Tibial artery (tissue), 4 donors: ENCODE measurements around the gene MSI2.

Experiments
- DNase-seq, 2 donors: peaks; one replicate each; pipeline ENCODE4 v3.0.0-alpha.2; 2019
- H3K27ac ChIP-seq, 2 donors: fragments of 200-600 bp; sonication (generic) in 1 of 2; 1 replicate in 1 of 2; 2 replicates in 1 of 2; pipeline ENCODE4 v1.5.1; 2018 to 2019; ENCODE audit warnings: mild to moderate bottlenecking in 1 of 2
- H3K27me3 ChIP-seq, 2 donors: fragments of 200-600 bp; sonication (generic) in 1 of 2; one replicate each; pipeline versions ENCODE4 v1.5.1 to v1.6.0; 2016 to 2019
- H3K36me3 ChIP-seq, 3 donors: fragments of 200-600 bp; sonication (generic) in 2 of 3; one replicate each; pipeline ENCODE4 v1.5.1; 2016 to 2019; ENCODE audit warnings: mild to moderate bottlenecking in 2 of 3
- H3K4me1 ChIP-seq, 4 donors: fragments of 200-600 bp; sonication (generic) in 2 of 4; 1 replicate in 3 of 4; 2 replicates in 1 of 4; pipeline ENCODE4 v1.5.1; 2016 to 2019
- H3K4me3 ChIP-seq, 2 donors: fragments of 200-600 bp; sonication (generic) in 1 of 2; 1 replicate in 1 of 2; 2 replicates in 1 of 2; pipeline ENCODE4 v1.5.1; 2018 to 2019; ENCODE audit warnings: mild to moderate bottlenecking in 2 of 2
- H3K9me3 ChIP-seq, 3 donors: fragments of 200-600 bp; sonication (generic) in 1 of 3; one replicate each; pipeline ENCODE4 v1.5.1; 2016 to 2019
- intact Hi-C: fragments of 100-400 bp; cut with DNase I; formaldehyde crosslinking; loops from one replicate; pipeline ENCODE4 v1.15.0; 2023; ENCODE audit warnings: low total_unique reads
- TF ChIP-seq, protein P1 (sequence below), 2 experiments: fragments of 200-600 bp in 1 of 2; fragments of 450-650 bp in 1 of 2; IDR thresholded peaks; one replicate each; pipeline ENCODE4 v1.5.1; 2017 to 2019; ENCODE audit warnings: antibody characterized with exemption in 2 of 2, mild to moderate bottlenecking in 1 of 2, moderate library complexity in 1 of 2

Gene MSI2

DNA sequence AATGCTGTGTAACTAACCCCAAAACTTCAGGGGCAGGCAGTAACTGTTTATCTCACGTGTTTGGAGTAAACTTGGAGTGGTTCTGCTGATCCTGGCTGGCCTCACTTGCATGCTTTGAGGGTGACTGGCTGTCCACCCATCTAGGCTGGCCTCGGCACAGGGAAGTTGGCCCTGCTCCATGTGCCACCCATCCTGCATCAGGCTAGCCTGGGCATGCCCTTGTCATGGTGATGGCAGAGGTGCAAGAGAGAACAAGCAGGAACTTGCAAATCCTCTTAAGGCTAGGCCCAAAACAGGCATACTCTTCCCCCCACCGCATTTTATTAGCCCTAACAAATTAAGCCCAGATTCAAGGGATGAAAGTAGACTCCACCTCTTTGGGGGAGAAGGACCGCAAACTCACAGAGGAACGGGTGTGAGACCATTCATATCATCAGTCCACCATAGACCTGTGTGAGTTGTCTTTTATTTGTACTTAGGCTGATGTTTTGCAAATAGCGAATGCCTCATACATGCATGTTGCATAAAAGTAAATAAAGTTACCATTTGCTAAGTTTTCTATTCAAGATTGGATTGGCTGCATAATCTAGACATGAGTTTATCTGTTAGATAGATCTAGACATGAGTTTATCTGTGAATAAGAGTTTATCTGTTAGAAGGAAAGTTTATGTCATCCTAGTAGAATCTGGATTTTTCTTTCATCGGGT is 267.8 kb downstream of the MSI2 start:
- no peaks in the 10 kb centered on the region for H3K27me3 ChIP-seq
- TF ChIP-seq, protein P1, sequence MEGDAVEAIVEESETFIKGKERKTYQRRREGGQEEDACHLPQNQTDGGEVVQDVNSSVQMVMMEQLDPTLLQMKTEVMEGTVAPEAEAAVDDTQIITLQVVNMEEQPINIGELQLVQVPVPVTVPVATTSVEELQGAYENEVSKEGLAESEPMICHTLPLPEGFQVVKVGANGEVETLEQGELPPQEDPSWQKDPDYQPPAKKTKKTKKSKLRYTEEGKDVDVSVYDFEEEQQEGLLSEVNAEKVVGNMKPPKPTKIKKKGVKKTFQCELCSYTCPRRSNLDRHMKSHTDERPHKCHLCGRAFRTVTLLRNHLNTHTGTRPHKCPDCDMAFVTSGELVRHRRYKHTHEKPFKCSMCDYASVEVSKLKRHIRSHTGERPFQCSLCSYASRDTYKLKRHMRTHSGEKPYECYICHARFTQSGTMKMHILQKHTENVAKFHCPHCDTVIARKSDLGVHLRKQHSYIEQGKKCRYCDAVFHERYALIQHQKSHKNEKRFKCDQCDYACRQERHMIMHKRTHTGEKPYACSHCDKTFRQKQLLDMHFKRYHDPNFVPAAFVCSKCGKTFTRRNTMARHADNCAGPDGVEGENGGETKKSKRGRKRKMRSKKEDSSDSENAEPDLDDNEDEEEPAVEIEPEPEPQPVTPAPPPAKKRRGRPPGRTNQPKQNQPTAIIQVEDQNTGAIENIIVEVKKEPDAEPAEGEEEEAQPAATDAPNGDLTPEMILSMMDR (IDR thresholded peaks at IDR 0.05): no peak
- H3K27ac ChIP-seq: no peak overlapping the region
- DNase-seq: peak in 1 of 2 donors; percentile 70
- no peaks in the 10 kb centered on the region for H3K9me3 ChIP-seq
- peaks cover 0 to 13% (median 4%) of the 10 kb centered on the region in 4 donors for H3K4me1 ChIP-seq
- intact Hi-C loops: no loop called here
- no peaks in the 10 kb centered on the region for H3K36me3 ChIP-seq
- no peak overlapping the region for H3K4me3 ChIP-seq

DNA sequence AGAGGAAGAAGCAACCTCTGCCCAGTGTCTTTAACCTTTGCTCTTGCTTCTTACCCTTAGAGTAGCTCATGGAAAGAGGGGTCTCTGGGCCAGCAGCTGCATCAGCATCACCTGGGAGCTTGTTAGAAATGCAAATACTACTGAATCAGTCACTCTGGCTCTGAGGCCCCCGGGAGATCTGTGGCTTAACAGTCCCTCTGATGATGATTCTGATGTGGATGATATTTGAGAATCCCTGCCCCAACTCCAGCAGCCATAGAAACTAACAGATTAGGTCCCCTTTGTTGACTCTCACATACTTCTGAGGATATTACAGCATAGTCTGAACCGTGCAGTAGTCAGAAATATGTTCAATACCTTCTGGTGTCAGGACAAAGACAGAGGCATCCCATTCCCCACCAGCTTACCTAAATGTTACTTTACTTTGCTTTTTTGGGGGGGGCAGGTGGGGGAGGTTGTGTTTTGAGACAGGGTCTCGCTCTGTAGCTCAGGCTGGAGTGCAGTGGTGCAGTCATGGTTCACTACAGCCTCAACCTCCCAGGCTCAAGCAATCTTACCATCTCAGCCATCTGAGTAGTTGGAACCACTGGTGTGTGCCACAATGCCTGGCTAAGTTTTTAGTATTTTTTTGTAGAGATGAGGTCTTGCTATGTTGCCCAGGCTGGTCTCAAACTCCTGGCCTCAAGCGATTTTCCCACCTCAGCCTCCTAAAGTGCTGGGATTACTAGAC is 268.7 kb downstream of the MSI2 start:
- TF ChIP-seq, protein P1 (IDR thresholded peaks at IDR 0.05): no peak
- no peaks in the 10 kb centered on the region for H3K27me3 ChIP-seq
- no peaks in the 10 kb centered on the region for H3K9me3 ChIP-seq
- peaks cover 0 to 10% (median 4%) of the 10 kb centered on the region in 4 donors for H3K4me1 ChIP-seq
- H3K36me3 ChIP-seq: no peaks in the 10 kb centered on the region
- H3K27ac ChIP-seq: no peak overlapping the region
- DNase-seq: no peak
- intact Hi-C loops: no loop called here
- no peak overlapping the region for H3K4me3 ChIP-seq

DNA sequence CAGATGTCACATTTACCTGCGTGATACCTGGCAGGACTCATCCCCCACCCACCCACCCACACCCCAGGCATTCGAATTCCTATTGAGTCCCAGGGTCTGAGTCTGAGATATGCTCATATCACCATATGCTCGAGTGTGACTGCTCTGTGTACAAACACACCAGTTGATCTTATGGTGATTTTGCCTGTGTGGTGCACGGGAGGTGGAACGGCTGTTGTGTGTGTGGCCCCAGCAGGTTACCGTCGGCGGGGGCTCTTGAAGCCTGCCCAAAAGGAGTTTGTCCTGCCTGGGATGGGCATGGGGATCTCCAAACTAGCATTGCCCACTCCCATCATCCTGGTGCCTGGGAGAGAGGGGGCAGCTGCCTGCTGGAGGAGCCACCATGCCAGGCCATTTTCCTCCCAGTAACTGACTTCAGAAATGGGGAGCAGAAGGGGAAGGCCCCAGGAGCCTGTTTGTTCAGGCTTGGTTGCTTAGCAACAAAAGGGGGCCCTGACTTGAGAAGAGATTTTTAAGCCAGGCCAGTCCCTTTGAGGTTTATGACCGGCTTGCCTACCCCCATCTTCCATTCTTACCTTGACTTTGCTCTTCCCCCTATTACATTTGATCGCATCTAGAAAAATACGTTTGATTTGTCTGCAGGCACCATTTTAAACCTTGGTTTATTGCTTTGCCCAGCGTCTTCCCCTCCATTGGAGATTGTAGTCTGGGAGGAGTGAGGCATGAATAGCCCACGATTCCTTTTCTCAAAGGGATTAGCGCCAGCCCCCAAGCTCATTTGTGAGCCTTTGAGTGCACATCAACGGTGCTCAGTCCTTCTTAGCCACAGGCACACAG is 271.1 kb downstream of the MSI2 start:
- DNase-seq: no peak
- no peak overlapping the region for H3K27ac ChIP-seq
- no peaks in the 10 kb centered on the region for H3K36me3 ChIP-seq
- no peaks in the 10 kb centered on the region for H3K27me3 ChIP-seq
- no peaks in the 10 kb centered on the region for H3K9me3 ChIP-seq
- TF ChIP-seq, protein P1 (IDR thresholded peaks at IDR 0.05): no peak
- H3K4me1 ChIP-seq: peaks cover 0 to 10% (median 4%) of the 10 kb centered on the region in 4 donors
- no peak overlapping the region for H3K4me3 ChIP-seq
- intact Hi-C loops: no loop called here

DNA sequence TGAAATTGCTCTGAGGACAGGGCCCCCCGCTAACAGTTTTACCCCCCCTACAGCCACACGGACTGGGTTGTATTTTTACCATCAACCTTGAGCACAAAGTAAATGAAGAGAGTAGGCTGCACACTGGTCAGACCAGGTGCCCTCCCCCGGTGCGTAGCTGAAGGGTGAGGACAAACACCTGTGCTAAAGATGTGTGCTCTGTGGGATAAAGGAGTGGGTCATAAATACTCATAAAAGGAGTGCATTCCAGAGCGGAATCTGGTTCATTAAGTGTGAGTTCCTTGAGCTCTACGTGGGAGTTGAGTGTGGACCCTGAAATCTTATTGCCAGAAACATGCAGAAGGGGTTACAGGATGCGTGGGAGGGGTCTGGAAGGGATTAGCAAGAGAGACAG is 271.7 kb downstream of the MSI2 start:
- H3K27ac ChIP-seq: no peak overlapping the region
- intact Hi-C loops: no loop called here

DNA sequence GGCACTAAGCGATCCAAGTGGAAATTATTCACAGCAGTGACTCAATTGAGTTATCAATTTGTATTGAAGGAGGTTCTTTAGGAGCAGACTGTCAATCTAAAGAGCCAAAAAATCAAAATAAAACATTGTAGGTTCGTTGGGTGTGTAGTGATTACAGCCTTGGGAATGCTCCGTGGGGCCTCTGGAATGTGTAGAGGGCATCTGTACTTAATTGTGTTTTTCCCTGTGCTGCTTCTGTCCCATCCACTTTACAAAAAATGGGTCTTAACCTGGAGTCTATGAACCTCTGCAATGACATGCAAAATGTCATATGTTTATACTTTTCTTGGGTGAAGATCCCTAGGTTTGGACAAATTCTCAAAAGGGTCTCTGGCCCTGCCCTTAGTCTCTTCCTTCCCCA is 273.7 kb downstream of the MSI2 start:
- Histone ChIP-seq H3K4me3 (no peak overlapping the region), H3K4me1 (peaks cover 0 to under 1% (median 0%) of the 10 kb centered on the region in 4 donors), H3K9me3 (no peaks in the 10 kb centered on the region), H3K27me3 (no peaks in the 10 kb centered on the region), H3K36me3 (no peaks in the 10 kb centered on the region), H3K27ac (no peak overlapping the region)
- TF ChIP-seq, protein P1 (IDR thresholded peaks at IDR 0.05): no peak
- no peak for DNase-seq
- intact Hi-C loops: no loop called here

More for the DNA sequence above, 271.7 kb downstream of the MSI2 start:
- TF ChIP-seq, protein P1 (IDR thresholded peaks at IDR 0.05): no peak
- no peaks in the 10 kb centered on the region for H3K9me3 ChIP-seq
- H3K27me3 ChIP-seq: no peaks in the 10 kb centered on the region
- no peak for DNase-seq
- no peak overlapping the region for H3K4me3 ChIP-seq
- H3K4me1 ChIP-seq: peaks cover 0 to 10% (median 4%) of the 10 kb centered on the region in 4 donors
- no peaks in the 10 kb centered on the region for H3K36me3 ChIP-seq
